Caco-2 (cell line): ENCODE data around the gene GTF3A. TPM values are rescaled to one million over a fixed set of nuclear protein-coding genes. Genes with fewer than 3 reads are reported as not detected.

Experiments used
- BruUV-seq: library from RNA; stranded (reverse); fragments of 400-500 nt; replicated peaks from 2 replicates; lab custom pipeline; 2021; lab: Mats Ljungman, UMichigan
- CTCF ChIA-PET: fragments of 300-600 bp; sonication (Branson Sonifier 250); formaldehyde crosslinking; loops from one replicate; lab custom pipeline; 2022; ENCODE audit warnings: antibody characterized with exemption; lab: Charles Lee
- POLR2A ChIA-PET: fragments of 300-600 bp; sonication (Branson Sonifier 250); formaldehyde crosslinking; loops from one replicate; lab custom pipeline; 2022; ENCODE audit warnings: antibody characterized with exemption; lab: Charles Lee
- DNase-seq, 2 experiments: peaks; one replicate each; pipeline versions ENCODE4 v3.0.0 to v3.0.0-alpha.2; 2020 to 2022
- H3K27me3 ChIP-seq: replicated peaks from 2 replicates; pipeline ENCODE4 v1.6.0; 2011; ENCODE audit warnings: low read length; ENCODE audit not compliant: control insufficient read depth, insufficient read depth
- H3K36me3 ChIP-seq: 2 replicates; pipeline ENCODE4 v1.5.1; 2011; ENCODE audit warnings: low read length; ENCODE audit not compliant: control insufficient read depth, insufficient read depth
- H3K4me1 ChIP-seq: fragments of 250-450 bp; sonication (Bioruptor Pico); 2 replicates; pipeline ENCODE4 v1.5.1; 2020; ENCODE audit warnings: mild to moderate bottlenecking
- H3K4me3 ChIP-seq: 2 replicates; pipeline ENCODE4 v1.5.1; 2011; ENCODE audit warnings: low read depth, mild to moderate bottlenecking, control low read depth, low read length
- H3K9me3 ChIP-seq: fragments of 250-450 bp; sonication (Bioruptor Pico); 2 replicates; pipeline ENCODE4 v1.5.1; 2020; ENCODE audit warnings: mild to moderate bottlenecking, moderate library complexity
- H3K27ac Mint-ChIP-seq: one replicate; pipeline ENCODE4 v1.8.0; 2022; ENCODE audit warnings: mixed read lengths; ENCODE audit not compliant: unreplicated experiment
- H3K27me3 Mint-ChIP-seq: one replicate; pipeline ENCODE4 v1.8.0; 2022; ENCODE audit warnings: mixed read lengths; ENCODE audit not compliant: insufficient read depth, unreplicated experiment
- H3K36me3 Mint-ChIP-seq: one replicate; pipeline ENCODE4 v1.8.0; 2022; ENCODE audit warnings: mild to moderate bottlenecking, mixed read lengths; ENCODE audit not compliant: insufficient read depth, unreplicated experiment
- H3K4me1 Mint-ChIP-seq: one replicate; pipeline ENCODE4 v1.8.0; 2022; ENCODE audit warnings: low read depth, mixed read lengths; ENCODE audit not compliant: unreplicated experiment
- H3K4me3 Mint-ChIP-seq: one replicate; pipeline ENCODE4 v1.8.0; 2022; ENCODE audit warnings: mild to moderate bottlenecking, moderate library complexity, mixed read lengths; ENCODE audit not compliant: unreplicated experiment
- H3K9me3 Mint-ChIP-seq: one replicate; pipeline ENCODE4 v1.8.0; 2022; ENCODE audit warnings: mixed read lengths; ENCODE audit not compliant: unreplicated experiment
- intact Hi-C: fragments of 100-400 bp; cut with micrococcal nuclease; formaldehyde crosslinking; loops from one replicate; pipeline ENCODE4 v1.10.0; 2022; ENCODE audit not compliant: unreplicated experiment
- total RNA-seq: library from RNA; stranded (reverse); gene quantifications from 2 replicates; pipeline ENCODE4 v1.2.3, GENCODE V29; 2022
- TF ChIP-seq, protein P1 (sequence below), 2 experiments: fragments of 200-600 bp in 1 of 2; IDR thresholded peaks; 1 replicate in 1 of 2; 2 replicates in 1 of 2; pipeline versions ENCODE4 v1.5.1 to v1.8.0; 2011 to 2022; ENCODE audit warnings: antibody characterized with exemption in 1 of 2, control low read depth in 1 of 2, inconsistent platforms in 1 of 2, low read depth in 1 of 2, low read length in 1 of 2, mild to moderate bottlenecking in 1 of 2, moderate library complexity in 1 of 2; ENCODE audit not compliant: insufficient read depth in 1 of 2, severe bottlenecking in 1 of 2, unreplicated experiment in 1 of 2

Gene GTF3A
- total RNA-seq, 1 experiment from 2014 or later: 141 TPM

DNA sequence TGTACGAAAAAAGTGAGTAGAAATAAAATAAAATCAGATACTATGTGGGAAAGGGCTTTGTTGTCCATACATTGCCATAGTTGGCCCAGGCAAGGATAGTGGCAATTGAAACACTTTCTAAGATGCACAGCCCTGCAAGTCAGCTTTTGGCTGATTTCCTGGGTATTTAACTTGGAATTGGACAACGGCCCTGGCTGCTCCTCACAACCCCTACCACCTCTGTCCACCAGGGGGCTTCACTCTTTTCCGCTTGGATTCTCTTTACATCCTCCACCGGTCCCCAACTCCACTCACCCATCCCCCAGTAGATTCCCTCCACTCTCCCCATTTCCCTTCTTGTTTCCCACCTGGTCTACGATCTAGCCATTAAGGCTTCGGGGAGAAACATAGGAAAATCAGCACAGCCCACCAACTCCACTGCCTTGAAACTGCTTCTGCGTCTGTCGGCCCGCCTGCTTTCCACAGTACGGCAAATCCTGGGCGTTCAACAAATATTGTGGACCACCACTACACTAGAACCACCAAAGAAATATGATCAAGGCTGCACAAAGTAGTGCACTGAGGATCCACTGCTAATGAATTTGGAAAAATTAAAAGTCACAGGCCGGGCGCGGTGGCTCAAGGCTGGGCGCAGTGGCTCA lies 48.6 kb upstream of the GTF3A start:
- TF ChIP-seq, protein P1, sequence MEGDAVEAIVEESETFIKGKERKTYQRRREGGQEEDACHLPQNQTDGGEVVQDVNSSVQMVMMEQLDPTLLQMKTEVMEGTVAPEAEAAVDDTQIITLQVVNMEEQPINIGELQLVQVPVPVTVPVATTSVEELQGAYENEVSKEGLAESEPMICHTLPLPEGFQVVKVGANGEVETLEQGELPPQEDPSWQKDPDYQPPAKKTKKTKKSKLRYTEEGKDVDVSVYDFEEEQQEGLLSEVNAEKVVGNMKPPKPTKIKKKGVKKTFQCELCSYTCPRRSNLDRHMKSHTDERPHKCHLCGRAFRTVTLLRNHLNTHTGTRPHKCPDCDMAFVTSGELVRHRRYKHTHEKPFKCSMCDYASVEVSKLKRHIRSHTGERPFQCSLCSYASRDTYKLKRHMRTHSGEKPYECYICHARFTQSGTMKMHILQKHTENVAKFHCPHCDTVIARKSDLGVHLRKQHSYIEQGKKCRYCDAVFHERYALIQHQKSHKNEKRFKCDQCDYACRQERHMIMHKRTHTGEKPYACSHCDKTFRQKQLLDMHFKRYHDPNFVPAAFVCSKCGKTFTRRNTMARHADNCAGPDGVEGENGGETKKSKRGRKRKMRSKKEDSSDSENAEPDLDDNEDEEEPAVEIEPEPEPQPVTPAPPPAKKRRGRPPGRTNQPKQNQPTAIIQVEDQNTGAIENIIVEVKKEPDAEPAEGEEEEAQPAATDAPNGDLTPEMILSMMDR (IDR thresholded peaks at IDR 0.05; ENCODE audit: insufficient read depth in 1 of 2, low read depth in 1 of 2, low read length in 1 of 2, severe bottlenecking in 1 of 2, unreplicated experiment in 1 of 2): peak; percentile 84 to 93
- no peak overlapping the region for H3K27ac Mint-ChIP-seq
- Histone ChIP-seq H3K9me3 (no peaks in the 10 kb centered on the region), H3K27me3 (no peaks in the 10 kb centered on the region), H3K4me3 (no peak overlapping the region), H3K36me3 (no peaks in the 10 kb centered on the region), H3K4me1 (peaks cover 10% of the 10 kb centered on the region; the same call in 1 of the 2 replicates)
- H3K4me1 Mint-ChIP-seq: peaks cover 23% of the 10 kb centered on the region
- no TSS peak for BruUV-seq
- intact Hi-C loops: loop anchor here (1.0 to 2.0 kb wide), 2 partner anchors 157 to 337 kb away; no protein-coding TSS in a partner anchor
- ChIA-PET CTCF (interaction anchor here (0.9 to 1.1 kb wide), 4 partner anchors 14 to 451 kb away, joined by 4 to 7 read pairs (median 6); no protein-coding TSS in a partner anchor), POLR2A (no interaction called here)
- H3K36me3 Mint-ChIP-seq: no peaks in the 10 kb centered on the region
- no peaks in the 10 kb centered on the region for H3K27me3 Mint-ChIP-seq
- H3K9me3 Mint-ChIP-seq: no peaks in the 10 kb centered on the region
- no peak overlapping the region for H3K4me3 Mint-ChIP-seq
- peak; percentile 75 to 85 for DNase-seq

DNA sequence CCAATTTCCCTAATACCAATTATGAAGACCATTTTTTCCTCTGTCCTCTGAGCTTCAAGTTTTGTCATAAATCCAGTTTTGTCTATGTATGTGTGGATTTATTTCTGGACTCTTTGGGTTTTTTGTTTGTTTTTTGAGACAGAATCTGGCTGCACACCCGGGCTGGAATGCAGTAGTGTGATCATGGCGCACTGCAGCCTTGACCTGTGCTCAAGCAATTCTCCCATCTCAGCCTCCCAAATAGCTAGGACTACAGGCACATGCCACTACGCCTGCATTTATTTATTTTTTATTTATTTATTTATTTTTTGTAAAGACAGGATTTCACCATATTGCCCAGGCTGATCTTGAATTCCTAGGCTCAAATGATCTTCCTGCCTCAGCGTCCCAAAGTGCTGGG lies 45.3 kb upstream of the GTF3A start:
- CTCF ChIA-PET: interaction anchor here (1.0 kb wide), 1 partner anchor 17 kb away, joined by 3 read pairs; no protein-coding TSS in a partner anchor
- H3K27ac Mint-ChIP-seq: no peak overlapping the region
- Histone ChIP-seq H3K9me3 (no peaks in the 10 kb centered on the region), H3K36me3 (no peaks in the 10 kb centered on the region), H3K4me1 (peaks cover 9% of the 10 kb centered on the region; the same call in 1 of the 2 replicates), H3K4me3 (no peak overlapping the region), H3K27me3 (no peaks in the 10 kb centered on the region)
- TF ChIP-seq, protein P1 (IDR thresholded peaks at IDR 0.05; ENCODE audit: insufficient read depth in 1 of 2, low read depth in 1 of 2, low read length in 1 of 2, severe bottlenecking in 1 of 2, unreplicated experiment in 1 of 2): no peak
- H3K4me1 Mint-ChIP-seq: peaks cover 11% of the 10 kb centered on the region
- DNase-seq: no peak
- no peaks in the 10 kb centered on the region for H3K27me3 Mint-ChIP-seq
- intact Hi-C loops: no loop called here
- no peaks in the 10 kb centered on the region for H3K9me3 Mint-ChIP-seq
- BruUV-seq: no TSS peak
- no peak overlapping the region for H3K4me3 Mint-ChIP-seq
- POLR2A ChIA-PET: no interaction called here
- no peaks in the 10 kb centered on the region for H3K36me3 Mint-ChIP-seq

DNA sequence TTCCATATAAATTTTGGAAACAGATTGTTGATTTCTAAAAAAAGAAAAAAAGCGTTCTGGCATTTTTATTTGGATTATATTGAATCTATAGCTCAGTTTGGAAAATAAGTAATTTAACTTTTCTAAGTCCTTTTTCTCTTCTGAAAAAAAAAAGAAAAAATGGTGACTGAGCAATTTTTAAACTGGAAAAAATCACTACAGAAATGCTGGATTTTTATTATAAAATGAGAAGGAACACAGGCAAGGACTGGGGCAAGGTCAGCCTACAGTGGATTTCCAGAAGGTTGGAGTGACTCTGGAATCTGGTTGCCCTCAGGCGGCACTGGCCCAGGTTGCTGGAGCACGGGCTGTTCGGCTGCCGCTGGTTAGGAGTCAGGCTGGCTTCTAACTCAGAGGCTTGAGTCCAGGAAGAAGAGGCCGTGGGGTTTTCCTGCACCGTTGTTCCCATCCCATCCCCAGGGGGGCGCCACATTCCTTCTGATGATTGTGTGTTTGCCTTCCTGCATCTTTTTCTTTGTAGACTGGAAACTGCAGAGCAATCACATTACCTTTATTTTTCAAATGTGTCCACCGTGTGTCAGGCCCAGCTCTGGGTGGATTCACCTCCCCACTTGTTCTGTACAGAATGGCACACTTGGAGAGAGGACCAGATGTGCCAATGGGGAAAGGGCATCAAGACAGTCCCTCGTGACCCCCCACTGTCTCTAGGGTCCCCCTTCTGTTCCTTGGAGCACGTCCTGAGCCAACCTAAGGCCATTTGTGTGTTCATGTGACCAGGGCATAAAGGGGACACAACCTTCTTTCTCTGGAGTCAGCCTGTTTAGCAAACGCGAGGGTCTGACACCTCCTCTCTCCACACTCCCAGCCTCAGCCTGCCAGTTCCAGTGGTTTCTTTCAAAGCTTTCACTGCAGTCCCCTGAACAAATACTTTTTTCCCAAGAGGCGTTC lies 44.5 kb upstream of the GTF3A start:
- POLR2A ChIA-PET: no interaction called here
- Mint-ChIP-seq H3K4me1 (peaks cover 11% of the 10 kb centered on the region), H3K27me3 (no peaks in the 10 kb centered on the region), H3K4me3 (no peak overlapping the region), H3K9me3 (no peaks in the 10 kb centered on the region), H3K36me3 (no peaks in the 10 kb centered on the region), H3K27ac (no peak overlapping the region)
- Histone ChIP-seq H3K9me3 (no peaks in the 10 kb centered on the region), H3K4me3 (no peak overlapping the region), H3K4me1 (peaks cover 4% of the 10 kb centered on the region; the same call in 1 of the 2 replicates), H3K27me3 (no peaks in the 10 kb centered on the region), H3K36me3 (no peaks in the 10 kb centered on the region)
- CTCF ChIA-PET: interaction anchor here (1.0 kb wide), 2 partner anchors 18 to 45 kb away, joined by 3 read pairs; partner anchors contain the start of gene GTF3A
- TF ChIP-seq, protein P1 (IDR thresholded peaks at IDR 0.05; ENCODE audit: insufficient read depth in 1 of 2, low read depth in 1 of 2, low read length in 1 of 2, severe bottlenecking in 1 of 2, unreplicated experiment in 1 of 2): peak; percentile 88 to 90
- peak; percentile 85 to 90 for DNase-seq
- BruUV-seq: no TSS peak
- intact Hi-C loops: loop anchor here (1.0 kb wide), 4 partner anchors 23 to 332 kb away; partner anchors contain the start of gene MTIF3
